Measurements from ENCODE around the gene LIMCH1.

DNA sequence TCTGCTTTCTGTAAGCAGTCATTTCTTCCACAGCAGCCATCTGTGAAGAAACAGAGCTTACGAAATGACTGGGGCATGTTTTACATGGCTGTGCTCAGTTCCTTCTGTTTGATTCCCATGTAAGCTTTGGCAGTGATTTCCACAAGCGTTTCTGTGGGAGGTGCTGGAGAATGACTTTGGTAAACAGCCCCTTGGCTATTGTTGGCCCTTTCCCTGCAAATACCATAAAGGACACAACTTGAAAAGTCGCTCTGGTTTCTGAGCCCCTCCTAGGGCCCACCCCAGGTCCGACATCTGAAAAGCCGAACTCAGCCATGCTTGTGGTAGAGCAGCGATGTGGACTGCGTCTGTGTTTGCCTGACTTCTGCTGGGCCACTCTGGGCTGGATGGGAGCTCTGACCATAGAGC lies 3.7 kb downstream of the LIMCH1 start:
- TF ChIP-seq, protein P1, sequence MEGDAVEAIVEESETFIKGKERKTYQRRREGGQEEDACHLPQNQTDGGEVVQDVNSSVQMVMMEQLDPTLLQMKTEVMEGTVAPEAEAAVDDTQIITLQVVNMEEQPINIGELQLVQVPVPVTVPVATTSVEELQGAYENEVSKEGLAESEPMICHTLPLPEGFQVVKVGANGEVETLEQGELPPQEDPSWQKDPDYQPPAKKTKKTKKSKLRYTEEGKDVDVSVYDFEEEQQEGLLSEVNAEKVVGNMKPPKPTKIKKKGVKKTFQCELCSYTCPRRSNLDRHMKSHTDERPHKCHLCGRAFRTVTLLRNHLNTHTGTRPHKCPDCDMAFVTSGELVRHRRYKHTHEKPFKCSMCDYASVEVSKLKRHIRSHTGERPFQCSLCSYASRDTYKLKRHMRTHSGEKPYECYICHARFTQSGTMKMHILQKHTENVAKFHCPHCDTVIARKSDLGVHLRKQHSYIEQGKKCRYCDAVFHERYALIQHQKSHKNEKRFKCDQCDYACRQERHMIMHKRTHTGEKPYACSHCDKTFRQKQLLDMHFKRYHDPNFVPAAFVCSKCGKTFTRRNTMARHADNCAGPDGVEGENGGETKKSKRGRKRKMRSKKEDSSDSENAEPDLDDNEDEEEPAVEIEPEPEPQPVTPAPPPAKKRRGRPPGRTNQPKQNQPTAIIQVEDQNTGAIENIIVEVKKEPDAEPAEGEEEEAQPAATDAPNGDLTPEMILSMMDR (IDR thresholded peaks at IDR 0.05 in 2 of 3, conservative IDR thresholded peaks at IDR 0.05 in 1 of 3; ENCODE audit: borderline replicate concordance in 1 of 3, insufficient read depth in 1 of 3, low read depth in 2 of 3, low read length in 2 of 3) = no peak
- no peak for TF ChIP-seq EZH2 (IDR thresholded peaks at IDR 0.05)
- no peak for TF ChIP-seq ZNF274 (IDR thresholded peaks at IDR 0.05; ENCODE audit: low read depth, low read length)
- no peak for TF ChIP-seq JUND (IDR thresholded peaks at IDR 0.05)
- TF ChIP-seq, protein P2, sequence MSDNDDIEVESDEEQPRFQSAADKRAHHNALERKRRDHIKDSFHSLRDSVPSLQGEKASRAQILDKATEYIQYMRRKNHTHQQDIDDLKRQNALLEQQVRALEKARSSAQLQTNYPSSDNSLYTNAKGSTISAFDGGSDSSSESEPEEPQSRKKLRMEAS (IDR thresholded peaks at IDR 0.05) = no peak
- no peak for TF ChIP-seq POLR2AphosphoS5 (IDR thresholded peaks at IDR 0.05; ENCODE audit: low read depth, low read length)
- TF ChIP-seq, protein P3, sequence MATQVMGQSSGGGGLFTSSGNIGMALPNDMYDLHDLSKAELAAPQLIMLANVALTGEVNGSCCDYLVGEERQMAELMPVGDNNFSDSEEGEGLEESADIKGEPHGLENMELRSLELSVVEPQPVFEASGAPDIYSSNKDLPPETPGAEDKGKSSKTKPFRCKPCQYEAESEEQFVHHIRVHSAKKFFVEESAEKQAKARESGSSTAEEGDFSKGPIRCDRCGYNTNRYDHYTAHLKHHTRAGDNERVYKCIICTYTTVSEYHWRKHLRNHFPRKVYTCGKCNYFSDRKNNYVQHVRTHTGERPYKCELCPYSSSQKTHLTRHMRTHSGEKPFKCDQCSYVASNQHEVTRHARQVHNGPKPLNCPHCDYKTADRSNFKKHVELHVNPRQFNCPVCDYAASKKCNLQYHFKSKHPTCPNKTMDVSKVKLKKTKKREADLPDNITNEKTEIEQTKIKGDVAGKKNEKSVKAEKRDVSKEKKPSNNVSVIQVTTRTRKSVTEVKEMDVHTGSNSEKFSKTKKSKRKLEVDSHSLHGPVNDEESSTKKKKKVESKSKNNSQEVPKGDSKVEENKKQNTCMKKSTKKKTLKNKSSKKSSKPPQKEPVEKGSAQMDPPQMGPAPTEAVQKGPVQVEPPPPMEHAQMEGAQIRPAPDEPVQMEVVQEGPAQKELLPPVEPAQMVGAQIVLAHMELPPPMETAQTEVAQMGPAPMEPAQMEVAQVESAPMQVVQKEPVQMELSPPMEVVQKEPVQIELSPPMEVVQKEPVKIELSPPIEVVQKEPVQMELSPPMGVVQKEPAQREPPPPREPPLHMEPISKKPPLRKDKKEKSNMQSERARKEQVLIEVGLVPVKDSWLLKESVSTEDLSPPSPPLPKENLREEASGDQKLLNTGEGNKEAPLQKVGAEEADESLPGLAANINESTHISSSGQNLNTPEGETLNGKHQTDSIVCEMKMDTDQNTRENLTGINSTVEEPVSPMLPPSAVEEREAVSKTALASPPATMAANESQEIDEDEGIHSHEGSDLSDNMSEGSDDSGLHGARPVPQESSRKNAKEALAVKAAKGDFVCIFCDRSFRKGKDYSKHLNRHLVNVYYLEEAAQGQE (IDR thresholded peaks at IDR 0.05; ENCODE audit: low read depth) = no peak
- TF ChIP-seq CEBPB (IDR thresholded peaks at IDR 0.05; ENCODE audit: low read depth) = no peak
- TF ChIP-seq, protein P4, sequence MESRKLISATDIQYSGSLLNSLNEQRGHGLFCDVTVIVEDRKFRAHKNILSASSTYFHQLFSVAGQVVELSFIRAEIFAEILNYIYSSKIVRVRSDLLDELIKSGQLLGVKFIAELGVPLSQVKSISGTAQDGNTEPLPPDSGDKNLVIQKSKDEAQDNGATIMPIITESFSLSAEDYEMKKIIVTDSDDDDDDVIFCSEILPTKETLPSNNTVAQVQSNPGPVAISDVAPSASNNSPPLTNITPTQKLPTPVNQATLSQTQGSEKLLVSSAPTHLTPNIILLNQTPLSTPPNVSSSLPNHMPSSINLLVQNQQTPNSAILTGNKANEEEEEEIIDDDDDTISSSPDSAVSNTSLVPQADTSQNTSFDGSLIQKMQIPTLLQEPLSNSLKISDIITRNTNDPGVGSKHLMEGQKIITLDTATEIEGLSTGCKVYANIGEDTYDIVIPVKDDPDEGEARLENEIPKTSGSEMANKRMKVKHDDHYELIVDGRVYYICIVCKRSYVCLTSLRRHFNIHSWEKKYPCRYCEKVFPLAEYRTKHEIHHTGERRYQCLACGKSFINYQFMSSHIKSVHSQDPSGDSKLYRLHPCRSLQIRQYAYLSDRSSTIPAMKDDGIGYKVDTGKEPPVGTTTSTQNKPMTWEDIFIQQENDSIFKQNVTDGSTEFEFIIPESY (IDR thresholded peaks at IDR 0.05; ENCODE audit: extremely low read depth, insufficient replicate concordance, low read length) = no peak
- TF ChIP-seq POLR2A (IDR thresholded peaks at IDR 0.05; ENCODE audit: borderline replicate concordance, extremely low read depth, insufficient read depth, insufficient read length) = no peak
- no peak for TF ChIP-seq YY1 (IDR thresholded peaks at IDR 0.05; ENCODE audit: extremely low read depth, insufficient replicate concordance, low read depth, low read length)
- no peak for TF ChIP-seq SIN3A (IDR thresholded peaks at IDR 0.05; ENCODE audit: low read depth)
- no peak for TF ChIP-seq EGR1 (IDR thresholded peaks at IDR 0.05; ENCODE audit: low read depth)
- TF ChIP-seq, protein P5, sequence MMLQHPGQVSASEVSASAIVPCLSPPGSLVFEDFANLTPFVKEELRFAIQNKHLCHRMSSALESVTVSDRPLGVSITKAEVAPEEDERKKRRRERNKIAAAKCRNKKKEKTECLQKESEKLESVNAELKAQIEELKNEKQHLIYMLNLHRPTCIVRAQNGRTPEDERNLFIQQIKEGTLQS (IDR thresholded peaks at IDR 0.05) = no peak
